HepG2 (cell line): ENCODE results near the gene GFY. TPM values are rescaled to one million over a fixed set of nuclear protein-coding genes. Genes with fewer than 3 reads are reported as not detected.
A peak's percentile ranks its signal among the peaks of the same experiment; 100 is the strongest.

Experiments used
- ARID3A ChIP-seq: IDR thresholded peaks from 2 replicates; pipeline ENCODE4 v1.6.1; 2012; ENCODE audit warnings: low read depth, low read length, improper control_type of control experiment
- BCL6 ChIP-seq: IDR thresholded peaks from 2 replicates; pipeline ENCODE4 v1.6.1; 2016; ENCODE audit warnings: missing genetic modification reagents, missing compliant biosample characterization
- CHD2 ChIP-seq: IDR thresholded peaks from 2 replicates; pipeline ENCODE4 v1.6.1; 2011; ENCODE audit warnings: low read depth, low read length, improper control_type of control experiment
- EZH2 ChIP-seq: conservative IDR thresholded peaks from 2 replicates; pipeline ENCODE4 v1.6.1; 2012; ENCODE audit warnings: mild to moderate bottlenecking, low read depth, low read length, moderate library complexity
- FOSL2 ChIP-seq: sonication (generic); formaldehyde crosslinking; IDR thresholded peaks from 2 replicates; pipeline ENCODE4 v1.4.0; 2020; ENCODE audit warnings: missing genetic modification reagents
- HMGXB4 ChIP-seq, 2 experiments: sonication (generic) in 1 of 2; formaldehyde crosslinking in 1 of 2; IDR thresholded peaks; 2 replicates each; pipeline versions ENCODE4 v1.4.0 to v1.6.1; 2018 to 2020; ENCODE audit warnings: missing genetic modification reagents in 2 of 2, borderline replicate concordance in 1 of 2, low read depth in 1 of 2, mild to moderate bottlenecking in 1 of 2, missing biosample characterization in 1 of 2
- KLF13 ChIP-seq: sonication (generic); formaldehyde crosslinking; IDR thresholded peaks from 2 replicates; pipeline ENCODE4 v1.4.0; 2020; ENCODE audit warnings: mild to moderate bottlenecking, missing genetic modification reagents
- LBX2 ChIP-seq: sonication (generic); formaldehyde crosslinking; IDR thresholded peaks from 2 replicates; pipeline ENCODE4 v1.5.0; 2020; ENCODE audit warnings: missing genetic modification reagents, mild to moderate bottlenecking, borderline replicate concordance
- MTF2 ChIP-seq: sonication (generic); formaldehyde crosslinking; IDR thresholded peaks from 2 replicates; pipeline ENCODE4 v1.5.0; 2020; ENCODE audit warnings: missing genetic modification reagents, borderline replicate concordance
- PHF8 ChIP-seq: sonication (generic); formaldehyde crosslinking; IDR thresholded peaks from 2 replicates; pipeline ENCODE4 v1.5.0; 2020; ENCODE audit warnings: missing genetic modification reagents
- SOX13 ChIP-seq, 3 experiments: fragments of 450-650 bp in 1 of 3; sonication (generic) in 1 of 3; formaldehyde crosslinking in 1 of 3; IDR thresholded peaks in 2 of 3; conservative IDR thresholded peaks in 1 of 3; 2 replicates each; pipeline versions ENCODE4 v1.5.0 to v1.6.1; 2016 to 2020; ENCODE audit warnings: antibody characterized with exemption in 1 of 3, mild to moderate bottlenecking in 1 of 3, missing compliant biosample characterization in 1 of 3, missing genetic modification reagents in 1 of 3, moderate library complexity in 1 of 3
- STAT6 ChIP-seq: sonication (generic); formaldehyde crosslinking; IDR thresholded peaks from 2 replicates; pipeline ENCODE4 v1.4.0; 2020; ENCODE audit warnings: missing genetic modification reagents, mild to moderate bottlenecking, borderline replicate concordance
- TCF7L2 ChIP-seq: IDR thresholded peaks from 2 replicates; pipeline ENCODE4 v1.6.1; 2011; ENCODE audit warnings: mild to moderate bottlenecking, low read depth, low read length, moderate library complexity
- ZBTB49 ChIP-seq: sonication (generic); formaldehyde crosslinking; IDR thresholded peaks from 2 replicates; pipeline ENCODE4 v1.4.0; 2020; ENCODE audit warnings: missing genetic modification reagents, borderline replicate concordance
- ZFP36L2 ChIP-seq: sonication (generic); formaldehyde crosslinking; IDR thresholded peaks from 2 replicates; pipeline ENCODE4 v1.4.0; 2020; ENCODE audit warnings: missing genetic modification reagents
- ZNF569 ChIP-seq: sonication (generic); formaldehyde crosslinking; IDR thresholded peaks from 2 replicates; pipeline ENCODE4 v1.5.0; 2020; ENCODE audit warnings: mild to moderate bottlenecking, missing genetic modification reagents, moderate library complexity, borderline replicate concordance
- ZNF816 ChIP-seq: sonication (generic); formaldehyde crosslinking; IDR thresholded peaks from 2 replicates; pipeline ENCODE4 v1.8.0; 2022; ENCODE audit warnings: missing genetic modification reagents, mild to moderate bottlenecking, borderline replicate concordance
- polyA plus RNA-seq, 8 experiments: library from polyadenylated mRNA; depleted of rRNA in 3 of 8; stranded (reverse) in 7 of 8; unstranded in 1 of 8; fragments of >200 nt; fragmentation: Illumina TruSeq in 4 of 8; extraction: Trizol in 4 of 8; gene quantifications; 2 replicates each; pipeline versions ENCODE4 v1.2.1 to v1.2.3, GENCODE V29; 2011 to 2016; ENCODE audit warnings: low read depth in 4 of 8, missing spikeins in 1 of 8, mixed read lengths in 1 of 8; ENCODE audit not compliant: insufficient read depth in 1 of 8
- total RNA-seq, 5 experiments: library from RNA; depleted of rRNA; stranded (reverse); fragments of >200 nt; fragmentation: Illumina TruSeq; extraction: Trizol; gene quantifications; 2 replicates each; pipeline ENCODE4 v1.2.3, GENCODE V29; 2016; ENCODE audit warnings: low read depth in 1 of 5

Gene GFY
- total and polyA plus RNA-seq, 2 of the 13 experiments (the other 11 are each of a cell fraction or from before 2014, with no cell fraction given) = not detected

- TF ChIP-seq HMGXB4 (CRISPR knock-in tag; IDR thresholded peaks at IDR 0.05; ENCODE audit: borderline replicate concordance in 1 of 2, low read depth in 1 of 2) (peak in 1 of 2 experiments; percentile 56; a peak in 2 of 4 replicates), PHF8 (peak; percentile 84), ZFP36L2 (CRISPR knock-in tag) (0 out of 2 replicates have a peak, but pooled peaks have one; percentile 76), KLF13 (CRISPR knock-in tag) (no peak), ZBTB49 (CRISPR knock-in tag) (no peak), CHD2 (peak; percentile 87), STAT6 (peak; percentile 76), ZNF816 (CRISPR knock-in tag) (no peak), FOSL2 (CRISPR knock-in tag) (no peak), SOX13 (IDR thresholded peaks at IDR 0.05) (no peak), SOX13 (CRISPR knock-in tag; conservative IDR thresholded peaks at IDR 0.05 in 1 of 2, IDR thresholded peaks at IDR 0.05 in 1 of 2) (no peak; a peak in 1 of 4 replicates), LBX2 (0 out of 2 replicates have a peak, but pooled peaks have one; percentile 24), EZH2 (no peak), MTF2 (CRISPR knock-in tag) (no peak), ARID3A (no peak), ZNF569 (CRISPR knock-in tag) (no peak; the same call in 1 of the 2 replicates), BCL6 (CRISPR knock-in tag) (no peak), TCF7L2 (no peak)
Measured at GRCh38 chr19:49453013-49453756, 28.0 kb downstream of the GFY start, which contains the start of gene ALDH16A1 (continued).
